Fibroblast of the aortic adventitia (primary cell): ENCODE measurements around the gene TTF2. TPM values are rescaled to one million over a fixed set of nuclear protein-coding genes. Genes with fewer than 3 reads are reported as not detected.

Experiments
- DNase-seq: peaks from one replicate; pipeline ENCODE4 v3.0.0-alpha.2; 2010; ENCODE audit warnings: low read depth
- H3K4me3 ChIP-seq: 2 replicates; pipeline ENCODE4 v1.5.1; 2011; ENCODE audit warnings: low read depth, mild to moderate bottlenecking, control low read depth, low read length, moderate library complexity
- total RNA-seq: library from RNA; depleted of rRNA; stranded (reverse); fragments of >200 nt; gene quantifications from 2 replicates; pipeline ENCODE4 v1.2.3, GENCODE V29; 2012; ENCODE audit warnings: low replicate concordance
- TF ChIP-seq, protein P1 (sequence below): IDR thresholded peaks from 2 replicates; pipeline ENCODE4 v1.5.1; 2011; ENCODE audit warnings: mild to moderate bottlenecking, low read length, control low read depth, inconsistent platforms; ENCODE audit not compliant: insufficient read depth

Gene TTF2
- total RNA-seq, 1 donor, result 11.0 TPM

DNA sequence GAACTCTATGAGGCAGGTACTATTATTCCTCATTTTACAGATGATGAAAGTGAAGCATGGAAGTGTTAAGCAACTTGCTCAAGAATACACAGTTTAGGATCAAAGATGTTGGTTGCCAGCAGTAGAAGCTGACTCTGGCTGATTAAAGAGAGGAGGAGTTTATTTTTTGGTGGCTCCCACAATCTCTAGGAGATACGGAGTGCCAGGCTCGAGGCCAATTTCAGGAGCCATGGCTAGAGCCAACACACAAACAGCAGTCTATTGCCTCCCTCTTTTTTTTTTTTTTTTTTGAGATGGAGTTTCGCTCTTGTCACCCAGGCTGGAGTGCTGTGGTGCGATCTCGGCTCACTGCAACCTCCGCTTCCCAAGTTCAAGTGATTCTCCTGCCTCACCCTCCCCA is 19.6 kb downstream of the TTF2 start:
- DNase-seq, result no peak

DNA sequence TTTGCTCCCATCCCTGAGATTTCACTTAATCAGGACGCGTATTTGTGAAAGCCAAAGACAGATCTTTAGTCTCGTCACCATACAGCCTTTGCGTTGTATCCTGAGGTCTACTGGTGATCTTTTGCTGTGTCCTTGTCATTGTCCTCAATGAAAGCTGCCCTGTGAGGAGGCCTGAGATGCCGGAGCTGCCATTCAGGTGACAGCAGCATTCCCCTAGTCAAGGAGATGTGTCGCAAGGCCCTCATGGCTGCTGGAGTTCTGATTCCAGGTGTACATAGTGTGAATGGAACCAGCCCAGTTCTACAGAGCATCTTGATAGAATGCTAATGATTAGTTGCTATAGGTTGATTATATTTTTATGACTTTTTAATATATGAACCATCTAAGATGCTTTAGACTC is 24.1 kb downstream of the TTF2 start:
- TF ChIP-seq, protein P1, sequence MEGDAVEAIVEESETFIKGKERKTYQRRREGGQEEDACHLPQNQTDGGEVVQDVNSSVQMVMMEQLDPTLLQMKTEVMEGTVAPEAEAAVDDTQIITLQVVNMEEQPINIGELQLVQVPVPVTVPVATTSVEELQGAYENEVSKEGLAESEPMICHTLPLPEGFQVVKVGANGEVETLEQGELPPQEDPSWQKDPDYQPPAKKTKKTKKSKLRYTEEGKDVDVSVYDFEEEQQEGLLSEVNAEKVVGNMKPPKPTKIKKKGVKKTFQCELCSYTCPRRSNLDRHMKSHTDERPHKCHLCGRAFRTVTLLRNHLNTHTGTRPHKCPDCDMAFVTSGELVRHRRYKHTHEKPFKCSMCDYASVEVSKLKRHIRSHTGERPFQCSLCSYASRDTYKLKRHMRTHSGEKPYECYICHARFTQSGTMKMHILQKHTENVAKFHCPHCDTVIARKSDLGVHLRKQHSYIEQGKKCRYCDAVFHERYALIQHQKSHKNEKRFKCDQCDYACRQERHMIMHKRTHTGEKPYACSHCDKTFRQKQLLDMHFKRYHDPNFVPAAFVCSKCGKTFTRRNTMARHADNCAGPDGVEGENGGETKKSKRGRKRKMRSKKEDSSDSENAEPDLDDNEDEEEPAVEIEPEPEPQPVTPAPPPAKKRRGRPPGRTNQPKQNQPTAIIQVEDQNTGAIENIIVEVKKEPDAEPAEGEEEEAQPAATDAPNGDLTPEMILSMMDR, result no peak
- H3K4me3 ChIP-seq, result no peak overlapping the region
- DNase-seq, result no peak

More for the DNA sequence above, 19.6 kb downstream of the TTF2 start:
- TF ChIP-seq, protein P1, result no peak
- H3K4me3 ChIP-seq, result no peak overlapping the region

DNA sequence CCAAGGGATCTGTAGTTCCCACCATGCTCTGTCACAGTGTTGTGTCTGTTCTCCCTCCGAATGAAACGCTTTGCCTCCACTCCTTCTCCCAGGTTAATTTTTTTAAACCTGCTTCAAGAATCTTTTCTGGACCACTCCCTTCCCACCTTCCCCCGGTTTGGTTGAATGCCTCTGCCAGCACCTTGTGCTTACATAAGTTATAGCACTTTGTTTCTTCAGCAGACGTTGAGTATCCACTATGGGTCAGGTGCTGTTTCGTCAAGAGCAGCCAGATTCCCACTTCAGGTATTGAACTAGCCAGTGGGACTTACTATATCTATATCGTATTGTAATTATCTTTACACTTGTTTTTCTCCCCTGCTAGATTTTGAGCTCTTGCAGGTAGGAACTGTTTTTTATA is 27.6 kb downstream of the TTF2 start:
- TF ChIP-seq, protein P1, result no peak
- no peak overlapping the region for H3K4me3 ChIP-seq
- DNase-seq, result no peak

- H3K4me3 ChIP-seq, result no peak overlapping the region
- TF ChIP-seq, protein P1, result no peak
- DNase-seq, result no peak
Observed at GRCh38 chr1:117089996-117090395, 29.9 kb downstream of the TTF2 start.

DNA sequence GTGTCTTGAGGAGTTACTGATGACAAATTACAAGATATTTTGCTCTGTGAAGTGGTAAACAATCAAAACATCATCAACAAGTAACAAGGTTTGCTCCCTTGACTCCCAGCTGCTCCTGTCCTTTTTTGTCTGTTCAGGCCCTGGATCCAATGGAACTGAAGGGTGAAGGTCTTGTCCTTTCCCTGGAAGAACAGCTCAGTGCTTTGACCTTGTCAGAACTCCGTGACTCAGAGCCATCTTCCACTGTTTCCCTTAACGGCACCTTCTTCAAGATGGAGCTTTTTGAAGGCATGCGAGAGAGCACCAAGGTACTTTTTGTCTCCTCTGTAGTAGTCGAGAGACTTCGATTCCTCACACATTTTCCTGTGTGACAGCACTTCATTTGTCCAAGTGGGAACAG is 32.5 kb downstream of the TTF2 start:
- DNase-seq, result no peak
- H3K4me3 ChIP-seq, result no peak overlapping the region
- TF ChIP-seq, protein P1, result no peak

GRCh38 chr1:117093091-117093534 is 33.0 kb downstream of the TTF2 start:
- no peak overlapping the region for H3K4me3 ChIP-seq
- peak; percentile 99 for DNase-seq
- TF ChIP-seq, protein P1, result no peak
